CD14-positive monocyte (primary cell): ENCODE results near the gene CPN1. TPM values are rescaled to one million over a fixed set of nuclear protein-coding genes. Genes with fewer than 3 reads are reported as not detected.

Source experiments
- DNase-seq, 3 donors: peaks; one replicate each; pipeline ENCODE4 v3.0.0-alpha.2; 2011 to 2022
- H2AFZ ChIP-seq: 2 replicates; pipeline ENCODE4 v1.6.0; 2012; ENCODE audit warnings: mild to moderate bottlenecking, low read depth, low read length, inconsistent platforms; ENCODE audit not compliant: insufficient read depth, poor library complexity, severe bottlenecking
- H3K27ac ChIP-seq, 2 donors: 1 replicate in 1 of 2; 2 replicates in 1 of 2; pipeline ENCODE4 v1.5.1; 2012 to 2013; ENCODE audit warnings: low read length in 2 of 2, control low read depth in 1 of 2, inconsistent platforms in 1 of 2, low read depth in 1 of 2, mild to moderate bottlenecking in 1 of 2
- H3K27me3 ChIP-seq, 2 donors: one replicate each; pipeline versions ENCODE4 v1.6.0 to v1.6.1; 2011 to 2013; ENCODE audit warnings: low read length in 2 of 2; ENCODE audit not compliant: control insufficient read depth in 2 of 2, insufficient read depth in 2 of 2
- H3K36me3 ChIP-seq, 2 donors: replicated peaks in 1 of 2; 1 replicate in 1 of 2; 2 replicates in 1 of 2; pipeline versions ENCODE4 v1.5.1 to v1.6.1; 2012 to 2013; ENCODE audit warnings: low read length in 2 of 2, control low read depth in 1 of 2, inconsistent platforms in 1 of 2, mild to moderate bottlenecking in 1 of 2; ENCODE audit not compliant: insufficient read depth in 2 of 2, control insufficient read depth in 1 of 2
- H3K4me1 ChIP-seq, 2 donors: 1 replicate in 1 of 2; 2 replicates in 1 of 2; pipeline versions ENCODE4 v1.5.1 to v1.6.1; 2012 to 2013; ENCODE audit warnings: low read length in 2 of 2, control low read depth in 1 of 2, inconsistent platforms in 1 of 2, mild to moderate bottlenecking in 1 of 2, moderate library complexity in 1 of 2; ENCODE audit not compliant: insufficient read depth in 2 of 2, control insufficient read depth in 1 of 2
- H3K4me2 ChIP-seq: replicated peaks from 2 replicates; pipeline ENCODE3; 2012; ENCODE audit warnings: low read length, moderate library complexity, mild to moderate bottlenecking; ENCODE audit not compliant: poor library complexity, severe bottlenecking; ENCODE audit errors: extremely low read depth
- H3K4me3 ChIP-seq, 3 experiments: fragments of 200-600 bp in 1 of 3; sonication (generic) in 1 of 3; replicated peaks in 1 of 3; 1 replicate in 2 of 3; 2 replicates in 1 of 3; pipeline ENCODE4 v1.5.1; 2011 to 2013; ENCODE audit warnings: low read length in 3 of 3, mild to moderate bottlenecking in 3 of 3, control low read depth in 2 of 3, low read depth in 2 of 3, inconsistent platforms in 1 of 3, moderate library complexity in 1 of 3
- H3K79me2 ChIP-seq: 2 replicates; pipeline ENCODE4 v1.6.0; 2012; ENCODE audit warnings: mild to moderate bottlenecking, control low read depth, inconsistent platforms, low read length, moderate library complexity; ENCODE audit not compliant: insufficient read depth
- H3K9ac ChIP-seq: 2 replicates; pipeline ENCODE4 v1.6.0; 2017; ENCODE audit warnings: low read length, mild to moderate bottlenecking; ENCODE audit not compliant: insufficient read depth, poor library complexity, severe bottlenecking
- H3K9me3 ChIP-seq, 2 donors: replicated peaks in 1 of 2; 1 replicate in 1 of 2; 2 replicates in 1 of 2; pipeline versions ENCODE4 v1.5.1 to v1.6.1; 2012 to 2013; ENCODE audit warnings: low read length in 2 of 2, control low read depth in 1 of 2; ENCODE audit not compliant: control insufficient read depth in 1 of 2, insufficient read depth in 1 of 2
- H4K20me1 ChIP-seq: 2 replicates; pipeline ENCODE4 v1.6.0; 2012; ENCODE audit warnings: mild to moderate bottlenecking, low read length, control low read depth, moderate library complexity; ENCODE audit not compliant: insufficient read depth
- H3K27ac Mint-ChIP-seq, 7 donors: one replicate each; pipeline ENCODE4 v1.8.0; 2020; ENCODE audit warnings: mild to moderate bottlenecking in 7 of 7, mixed read lengths in 7 of 7, moderate library complexity in 6 of 7, inconsistent platforms in 2 of 7
- H3K27me3 Mint-ChIP-seq, 3 donors: one replicate each; pipeline ENCODE4 v1.8.0; 2021 to 2022; ENCODE audit warnings: low read depth in 3 of 3, mild to moderate bottlenecking in 3 of 3, mixed read lengths in 3 of 3, moderate library complexity in 3 of 3, inconsistent platforms in 1 of 3
- H3K36me3 Mint-ChIP-seq, 2 donors: one replicate each; pipeline ENCODE4 v1.8.0; 2020; ENCODE audit warnings: mixed read lengths in 2 of 2, inconsistent platforms in 1 of 2, mild to moderate bottlenecking in 1 of 2
- H3K4me1 Mint-ChIP-seq: one replicate; pipeline ENCODE4 v1.8.0; 2020; ENCODE audit warnings: mild to moderate bottlenecking, mixed read lengths
- H3K4me3 Mint-ChIP-seq, 2 donors: one replicate each; pipeline ENCODE4 v1.8.0; 2020; ENCODE audit warnings: mild to moderate bottlenecking in 2 of 2, mixed read lengths in 2 of 2, moderate library complexity in 1 of 2
- H3K9me3 Mint-ChIP-seq, 7 donors: one replicate each; pipeline ENCODE4 v1.8.0; 2020 to 2022; ENCODE audit warnings: mixed read lengths in 7 of 7, mild to moderate bottlenecking in 6 of 7, moderate library complexity in 6 of 7, inconsistent platforms in 2 of 7
- CTCF ChIP-seq: fragments of 200-600 bp; IDR thresholded peaks from one replicate; pipeline ENCODE4 v1.8.0; 2022; ENCODE audit warnings: antibody characterized with exemption, mild to moderate bottlenecking
- WGBS: methylation state at CpG from one replicate; pipeline ENCODE4 v1.1.5; 2013; ENCODE audit warnings: missing lambda C conversion rate; ENCODE audit not compliant: insufficient coverage; 5-methylcytosine and 5-hydroxymethylcytosine counted together
- intact Hi-C, 2 donors: fragments of 100-400 bp; cut with micrococcal nuclease; formaldehyde crosslinking; loops; one replicate each; pipeline versions ENCODE4 v1.15.0 to v1.15.1; 2023
- polyA plus RNA-seq, 3 donors: library from polyadenylated mRNA; depleted of rRNA in 1 of 3; unstranded in 2 of 3; stranded (reverse) in 1 of 3; fragments of 300-500 nt in 2 of 3; fragments of >200 nt in 1 of 3; fragmentation: Illumina TruSeq in 2 of 3; gene quantifications; 1 replicate in 2 of 3; 2 replicates in 1 of 3; pipeline ENCODE4 v1.2.3, GENCODE V29; 2012 to 2021

CPN1 gene
- polyA plus RNA-seq, 3 donors, result not detected

- Mint-ChIP-seq H3K4me3 (peak overlapping the region; percentile 91 to 92), H3K36me3 (peaks cover 4 to 10% of the 10 kb centered on the region in 2 donors), H3K27ac (peak overlapping the region; percentile 70 to 87 (median 82)), H3K27me3 (peaks cover 8 to 21% (median 17%) of the 10 kb centered on the region in 3 donors), H3K9me3 (peaks cover 0 to 4% (median 0%) of the 10 kb centered on the region in 7 donors), H3K4me1 (peaks cover 45% of the 10 kb centered on the region)
- Histone ChIP-seq H3K79me2 (peaks cover 38% of the 10 kb centered on the region), H3K9ac (peak overlapping the region; percentile 79), H4K20me1 (peaks cover 13% of the 10 kb centered on the region), H3K27me3 (no peaks in the 10 kb centered on the region), H2AFZ (peak overlapping the region; percentile 86), H3K4me1 (peaks cover 26 to 41% of the 10 kb centered on the region in 2 donors), H3K36me3 (no peaks in the 10 kb centered on the region), H3K9me3 (no peaks in the 10 kb centered on the region), H3K4me2 (peak overlapping the region; percentile 98), H3K4me3 (peak overlapping the region; percentile 70 to 84 (median 81)), H3K27ac (peak overlapping the region in 1 of 2 donors; percentile 76)
- peak in 1 of 3 donors; percentile 9 for DNase-seq
- 60% methylated on average over 6 of the region's 9 CpGs for WGBS
- TF ChIP-seq CTCF, result no peak
- intact Hi-C loops, result loop anchor here in 1 of 2 donors (2.0 to 5.0 kb wide), 3 partner anchors 14 to 91 kb away; no protein-coding TSS in a partner anchor
These were observed 72.9 kb downstream of the CPN1 start for GRCh38 chr10:100008708-100009282.

- H3K36me3 Mint-ChIP-seq, result peaks cover 4 to 10% of the 10 kb centered on the region in 2 donors
- H3K27ac ChIP-seq, result no peak overlapping the region
- intact Hi-C loops, result loop anchor here in 1 of 2 donors (2.0 to 5.0 kb wide), 3 partner anchors 13 to 91 kb away; no protein-coding TSS in a partner anchor
- no peak for DNase-seq
- H3K4me1 ChIP-seq, result peaks cover 26 to 41% of the 10 kb centered on the region in 2 donors
- H3K9ac ChIP-seq, result no peak overlapping the region
- peak overlapping the region; percentile 98 for H3K4me2 ChIP-seq
- H2AFZ ChIP-seq, result no peak overlapping the region
- WGBS, result 100% methylated on average over 2 of the region's 6 CpGs
- H3K4me3 Mint-ChIP-seq, result peak overlapping the region; percentile 46 to 91
- peaks cover 13% of the 10 kb centered on the region for H4K20me1 ChIP-seq
- no peaks in the 10 kb centered on the region for H3K36me3 ChIP-seq
- H3K27me3 Mint-ChIP-seq, result peaks cover 8 to 21% (median 17%) of the 10 kb centered on the region in 3 donors
- H3K79me2 ChIP-seq, result peaks cover 42% of the 10 kb centered on the region
- H3K27ac Mint-ChIP-seq, result no peak overlapping the region
- H3K27me3 ChIP-seq, result no peaks in the 10 kb centered on the region
- peaks cover 0 to 4% (median 0%) of the 10 kb centered on the region in 7 donors for H3K9me3 Mint-ChIP-seq
- peaks cover 45% of the 10 kb centered on the region for H3K4me1 Mint-ChIP-seq
- no peaks in the 10 kb centered on the region for H3K9me3 ChIP-seq
- no peak for TF ChIP-seq CTCF
- peak overlapping the region in 1 of 3 experiments; percentile 84 for H3K4me3 ChIP-seq
These were observed 73.5 kb downstream of the CPN1 start for GRCh38 chr10:100008142-100008522.
